ENCODE results near the gene CROT.

CROT gene

DNA sequence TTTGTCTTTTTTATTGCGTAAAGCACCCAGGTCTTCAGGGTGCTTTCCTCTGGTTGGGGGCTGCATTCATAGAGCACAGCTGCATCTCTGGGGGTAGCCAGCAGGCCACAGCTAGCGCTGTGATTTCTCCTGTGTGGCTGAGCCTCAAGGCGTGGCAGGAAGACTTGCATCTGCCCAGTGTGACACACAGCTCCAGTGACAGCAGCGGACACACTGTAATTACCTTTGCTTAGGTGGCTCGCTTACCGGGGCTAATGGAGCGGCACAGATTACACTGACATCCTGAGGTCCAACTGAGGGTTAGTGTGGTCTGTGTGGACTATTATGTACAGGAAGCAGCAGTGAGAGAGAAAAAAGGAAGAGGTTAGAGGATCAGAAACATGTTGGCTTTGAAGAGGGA, 102.9 kb downstream of the CROT start:
- no peak overlapping the region for H3K4me3 ChIP-seq (replicated peaks; ENCODE audit: low read depth, low read length)
- TF ChIP-seq, protein P1, sequence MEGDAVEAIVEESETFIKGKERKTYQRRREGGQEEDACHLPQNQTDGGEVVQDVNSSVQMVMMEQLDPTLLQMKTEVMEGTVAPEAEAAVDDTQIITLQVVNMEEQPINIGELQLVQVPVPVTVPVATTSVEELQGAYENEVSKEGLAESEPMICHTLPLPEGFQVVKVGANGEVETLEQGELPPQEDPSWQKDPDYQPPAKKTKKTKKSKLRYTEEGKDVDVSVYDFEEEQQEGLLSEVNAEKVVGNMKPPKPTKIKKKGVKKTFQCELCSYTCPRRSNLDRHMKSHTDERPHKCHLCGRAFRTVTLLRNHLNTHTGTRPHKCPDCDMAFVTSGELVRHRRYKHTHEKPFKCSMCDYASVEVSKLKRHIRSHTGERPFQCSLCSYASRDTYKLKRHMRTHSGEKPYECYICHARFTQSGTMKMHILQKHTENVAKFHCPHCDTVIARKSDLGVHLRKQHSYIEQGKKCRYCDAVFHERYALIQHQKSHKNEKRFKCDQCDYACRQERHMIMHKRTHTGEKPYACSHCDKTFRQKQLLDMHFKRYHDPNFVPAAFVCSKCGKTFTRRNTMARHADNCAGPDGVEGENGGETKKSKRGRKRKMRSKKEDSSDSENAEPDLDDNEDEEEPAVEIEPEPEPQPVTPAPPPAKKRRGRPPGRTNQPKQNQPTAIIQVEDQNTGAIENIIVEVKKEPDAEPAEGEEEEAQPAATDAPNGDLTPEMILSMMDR (IDR thresholded peaks at IDR 0.05; ENCODE audit: low read depth, low read length, missing control alignments) = no peak
- DNase-seq (ENCODE audit: extremely low read depth, low read depth) = no peak

All from HFF-Myc (cell line).